Activated naive CD8-positive, alpha-beta T cell treated with anti-CD3 and anti-CD28 coated beads for 36 hours (primary cell): ENCODE data around the gene JMJD6. TPM values are rescaled to one million over a fixed set of nuclear protein-coding genes. Genes with fewer than 3 reads are reported as not detected.
"Not testable (repeated sequence)": the region's sequence is repeated elsewhere in the genome, so short reads cannot be mapped to it uniquely, and the experiment has no call there.

Experiments
- DNase-seq: peaks from one replicate; pipeline ENCODE4 v3.0.0; 2021
- H3K27ac Mint-ChIP-seq: one replicate; pipeline ENCODE4 v1.8.0; 2022; ENCODE audit warnings: mild to moderate bottlenecking, moderate library complexity, mixed read lengths
- H3K27me3 Mint-ChIP-seq: one replicate; pipeline ENCODE4 v1.8.0; 2022; ENCODE audit warnings: mild to moderate bottlenecking, mixed read lengths
- H3K36me3 Mint-ChIP-seq: one replicate; pipeline ENCODE4 v1.8.0; 2021; ENCODE audit warnings: mild to moderate bottlenecking, mixed read lengths
- H3K4me1 Mint-ChIP-seq: one replicate; pipeline ENCODE4 v1.8.0; 2021; ENCODE audit warnings: mixed read lengths
- H3K4me3 Mint-ChIP-seq: one replicate; pipeline ENCODE4 v1.8.0; 2022; ENCODE audit warnings: mild to moderate bottlenecking, moderate library complexity, mixed read lengths
- H3K9me3 Mint-ChIP-seq: one replicate; pipeline ENCODE4 v1.8.0; 2022; ENCODE audit warnings: mixed read lengths
- total RNA-seq, 2 experiments: library from RNA; stranded (reverse); gene quantifications; one replicate each; pipeline ENCODE4 v1.2.3, GENCODE V29; 2021

The JMJD6 gene
- total RNA-seq, 2 experiments from 2014 or later = 54.6 to 55.8 TPM

- DNase-seq = no peak
- Mint-ChIP-seq H3K9me3 (no peaks in the 10 kb centered on the region), H3K4me1 (peaks cover 28% of the 10 kb centered on the region), H3K4me3 (no peak overlapping the region), H3K36me3 (peaks cover 30% of the 10 kb centered on the region), H3K27ac (no peak overlapping the region), H3K27me3 (peaks cover 7% of the 10 kb centered on the region)
These were observed 14.1 kb upstream of the JMJD6 start for GRCh38 chr17:76740329-76741118.

- not testable (repeated sequence) for DNase-seq, H3K27ac Mint-ChIP-seq, H3K4me3 Mint-ChIP-seq, H3K27me3 Mint-ChIP-seq, H3K9me3 Mint-ChIP-seq
- H3K4me1 Mint-ChIP-seq = peaks cover 26% of the 10 kb centered on the region
- H3K36me3 Mint-ChIP-seq = peaks cover 34% of the 10 kb centered on the region
These were observed 13.2 kb upstream of the JMJD6 start for GRCh38 chr17:76739568-76740115.

- H3K9me3 Mint-ChIP-seq = no peaks in the 10 kb centered on the region
- DNase-seq = no peak
- H3K27me3 Mint-ChIP-seq = peaks cover 7% of the 10 kb centered on the region
- peak overlapping the region; percentile 95 for H3K4me3 Mint-ChIP-seq
- peaks cover 33% of the 10 kb centered on the region for H3K4me1 Mint-ChIP-seq
- peaks cover 40% of the 10 kb centered on the region for H3K36me3 Mint-ChIP-seq
- H3K27ac Mint-ChIP-seq = peak overlapping the region; percentile 99
These were observed 12.1 kb upstream of the JMJD6 start for GRCh38 chr17:76738468-76738850.

GRCh38 chr17:76737676-76738467 is 11.5 kb upstream of the JMJD6 start, which contains the start of gene MFSD11:
MFSD11 (plus strand) TSS chr17:76738119; CDS start chr17:76738353, 234 bp downstream.
- Mint-ChIP-seq H3K9me3 (no peaks in the 10 kb centered on the region), H3K27ac (peak within 1 kb of the TSS; percentile 99), H3K4me3 (peak within 1 kb of the TSS; percentile 95), H3K4me1 (peaks cover 38% of the 10 kb centered on the region), H3K36me3 (peaks cover 46% of the 10 kb centered on the region), H3K27me3 (peaks cover 7% of the 10 kb centered on the region)
- DNase-seq = peak; percentile 96

GRCh38 chr17:76737082-76737675 is 10.8 kb upstream of the JMJD6 start, which contains the start of gene SRSF2:
SRSF2 (minus strand) TSS chr17:76737331; CDS start chr17:76737160, 171 bp downstream.
- H3K4me1 Mint-ChIP-seq = peaks cover 41% of the 10 kb centered on the region
- peak within 1 kb of the TSS; percentile 95 for H3K4me3 Mint-ChIP-seq
- peaks cover 51% of the 10 kb centered on the region for H3K36me3 Mint-ChIP-seq
- DNase-seq = peak; percentile 100
- peaks cover 7% of the 10 kb centered on the region for H3K27me3 Mint-ChIP-seq
- peak within 1 kb of the TSS; percentile 99 for H3K27ac Mint-ChIP-seq
- H3K9me3 Mint-ChIP-seq = no peaks in the 10 kb centered on the region

GRCh38 chr17:76736349-76737081 is 10.1 kb upstream of the JMJD6 start:
- peak; percentile 68 for DNase-seq
- Mint-ChIP-seq H3K4me1 (peaks cover 45% of the 10 kb centered on the region), H3K27me3 (peaks cover 7% of the 10 kb centered on the region), H3K9me3 (no peaks in the 10 kb centered on the region), H3K36me3 (peaks cover 52% of the 10 kb centered on the region), H3K27ac (peak overlapping the region; percentile 99), H3K4me3 (peak overlapping the region; percentile 95)

- Mint-ChIP-seq H3K27me3 (peaks cover 7% of the 10 kb centered on the region), H3K27ac (peak overlapping the region; percentile 94), H3K36me3 (peaks cover 55% of the 10 kb centered on the region), H3K4me3 (peak overlapping the region; percentile 94), H3K9me3 (no peaks in the 10 kb centered on the region), H3K4me1 (peaks cover 47% of the 10 kb centered on the region)
- no peak for DNase-seq
These were observed 9.4 kb upstream of the JMJD6 start for GRCh38 chr17:76735586-76736348.

- Mint-ChIP-seq H3K4me3 (peak overlapping the region; percentile 94), H3K9me3 (no peaks in the 10 kb centered on the region), H3K27me3 (peaks cover 7% of the 10 kb centered on the region), H3K27ac (peak overlapping the region; percentile 94), H3K4me1 (peaks cover 45% of the 10 kb centered on the region), H3K36me3 (peaks cover 57% of the 10 kb centered on the region)
- no peak for DNase-seq
These were observed 8.6 kb upstream of the JMJD6 start for GRCh38 chr17:76735006-76735405.

- DNase-seq = no peak
- Mint-ChIP-seq H3K4me3 (peak overlapping the region; percentile 94), H3K36me3 (peaks cover 65% of the 10 kb centered on the region), H3K9me3 (no peaks in the 10 kb centered on the region), H3K27me3 (peaks cover 7% of the 10 kb centered on the region), H3K4me1 (peaks cover 49% of the 10 kb centered on the region), H3K27ac (peak overlapping the region; percentile 94)
These were observed 7.9 kb upstream of the JMJD6 start for GRCh38 chr17:76734080-76734840.

GRCh38 chr17:76733618-76733957 is 7.2 kb upstream of the JMJD6 start:
- Mint-ChIP-seq H3K9me3 (no peaks in the 10 kb centered on the region), H3K27me3 (peaks cover 7% of the 10 kb centered on the region), H3K4me3 (peak overlapping the region; percentile 94), H3K27ac (peak overlapping the region; percentile 94), H3K4me1 (peaks cover 44% of the 10 kb centered on the region), H3K36me3 (peaks cover 70% of the 10 kb centered on the region)
- no peak for DNase-seq

- Mint-ChIP-seq H3K27ac (peak overlapping the region; percentile 94), H3K9me3 (no peaks in the 10 kb centered on the region), H3K36me3 (peaks cover 74% of the 10 kb centered on the region), H3K4me1 (peaks cover 43% of the 10 kb centered on the region), H3K27me3 (peaks cover 7% of the 10 kb centered on the region), H3K4me3 (peak overlapping the region; percentile 94)
- no peak for DNase-seq
These were observed 6.6 kb upstream of the JMJD6 start for GRCh38 chr17:76732734-76733617.
